Measurements from ENCODE around the gene SARS2.
"Not testable (repeated sequence)": the region's sequence is repeated elsewhere in the genome, so short reads cannot be mapped to it uniquely, and the experiment has no call there.

Gene SARS2

GRCh38 chr19:38929929-38930775, at the start of gene SARS2:
SARS2 (minus strand) TSS chr19:38930763; CDS start chr19:38930736, 27 bp downstream.
- DNase-seq: peak; percentile 94

- DNase-seq: no peak
These were observed 49.2 kb upstream of the SARS2 start for GRCh38 chr19:38979812-38980211.

- DNase-seq: no peak
These were observed 47.7 kb upstream of the SARS2 start for GRCh38 chr19:38978326-38978689.

- no peak for DNase-seq
These were observed 47.1 kb upstream of the SARS2 start for GRCh38 chr19:38977445-38978325.

GRCh38 chr19:38975861-38976271, 45.3 kb upstream of the SARS2 start:
- DNase-seq: no peak

GRCh38 chr19:38975214-38975860, 44.8 kb upstream of the SARS2 start, which contains the start of gene FBXO17:
FBXO17 (minus strand) TSS chr19:38975742; CDS start chr19:38950319, 25,423 bp downstream.
- no peak for DNase-seq

- no peak for DNase-seq
These were observed 44.2 kb upstream of the SARS2 start for GRCh38 chr19:38974624-38975213.

GRCh38 chr19:38971672-38972071, 41.1 kb upstream of the SARS2 start:
- DNase-seq: no peak

- DNase-seq: no peak
These were observed 40.3 kb upstream of the SARS2 start for GRCh38 chr19:38970664-38971532.

- not testable (repeated sequence) for DNase-seq
These were observed 35.6 kb upstream of the SARS2 start for GRCh38 chr19:38966149-38966548.

- DNase-seq: no peak
These were observed 34.2 kb upstream of the SARS2 start for GRCh38 chr19:38964738-38965137.

GRCh38 chr19:38959618-38960017, 29.1 kb upstream of the SARS2 start:
- DNase-seq: no peak

- DNase-seq: no peak
These were observed 27.7 kb upstream of the SARS2 start for GRCh38 chr19:38958301-38958700.

- DNase-seq: no peak
These were observed 25.7 kb upstream of the SARS2 start for GRCh38 chr19:38956264-38956663.

- DNase-seq: no peak
These were observed 23.1 kb upstream of the SARS2 start for GRCh38 chr19:38953677-38954076.

- DNase-seq: peak; percentile 52
These were observed 22.0 kb upstream of the SARS2 start for GRCh38 chr19:38952395-38953165.

- DNase-seq: no peak
These were observed 20.6 kb upstream of the SARS2 start for GRCh38 chr19:38951187-38951586.

GRCh38 chr19:38949580-38950367, 19.2 kb upstream of the SARS2 start:
- DNase-seq: peak; percentile 19

GRCh38 chr19:38946229-38947010, 15.9 kb upstream of the SARS2 start:
- DNase-seq: no peak

Data from NCI-H2107 (cell line).